Keratinocyte (primary cell): ENCODE results near the gene DLX4. TPM values are rescaled to one million over a fixed set of nuclear protein-coding genes. Genes with fewer than 3 reads are reported as not detected.

Experiments used
- DNase-seq: peaks from one replicate; pipeline ENCODE4 v3.0.0-alpha.2; 2011; ENCODE audit warnings: low read depth, missing footprints, low spot score
- FAIRE-seq: peaks from 2 replicates; lab custom pipeline; 2011; peaks lifted over from hg19 to GRCh38; lab: Jason Lieb, UNC
- H2AFZ ChIP-seq: 2 replicates; pipeline ENCODE4 v1.6.0; 2012; ENCODE audit warnings: low read length, control low read depth, inconsistent platforms; ENCODE audit not compliant: control insufficient read depth
- H3K27ac ChIP-seq: 2 replicates; pipeline ENCODE4 v1.5.1; 2011; ENCODE audit warnings: low read length; ENCODE audit not compliant: control insufficient read depth, insufficient read depth
- H3K27me3 ChIP-seq: 3 replicates; pipeline ENCODE4 v1.6.0; 2011; ENCODE audit warnings: low read length; ENCODE audit not compliant: control insufficient read depth, insufficient read depth; ENCODE audit errors: extremely low read depth
- H3K36me3 ChIP-seq, 2 experiments: 2 replicates in 1 of 2; 3 replicates in 1 of 2; pipeline ENCODE4 v1.5.1; 2011; ENCODE audit warnings: low read length in 2 of 2, mild to moderate bottlenecking in 1 of 2; ENCODE audit not compliant: control insufficient read depth in 2 of 2, insufficient read depth in 2 of 2; ENCODE audit errors: extremely low read depth in 1 of 2
- H3K4me1 ChIP-seq: 3 replicates; pipeline ENCODE4 v1.5.1; 2011; ENCODE audit warnings: low read length; ENCODE audit not compliant: control insufficient read depth, insufficient read depth; ENCODE audit errors: extremely low read depth
- H3K4me2 ChIP-seq: 3 replicates; pipeline ENCODE4 v1.6.0; 2011; ENCODE audit warnings: low read depth, low read length; ENCODE audit not compliant: control insufficient read depth, insufficient read depth; ENCODE audit errors: extremely low read depth
- H3K4me3 ChIP-seq, 3 experiments: fragments of 200-600 bp in 1 of 3; sonication (generic) in 1 of 3; 2 replicates in 2 of 3; 3 replicates in 1 of 3; pipeline ENCODE4 v1.5.1; 2011 to 2016; ENCODE audit warnings: low read length in 3 of 3, mild to moderate bottlenecking in 3 of 3, control low read depth in 2 of 3, inconsistent platforms in 1 of 3, low read depth in 1 of 3, mixed read lengths in 1 of 3, mixed run types in 1 of 3, moderate library complexity in 1 of 3; ENCODE audit not compliant: control insufficient read depth in 2 of 3, insufficient read depth in 2 of 3; ENCODE audit errors: extremely low read depth in 1 of 3
- H3K79me2 ChIP-seq: 2 replicates; pipeline ENCODE4 v1.6.0; 2012; ENCODE audit warnings: low read length; ENCODE audit not compliant: control insufficient read depth, insufficient read depth
- H3K9ac ChIP-seq: 3 replicates; pipeline ENCODE4 v1.6.0; 2011; ENCODE audit warnings: low read length; ENCODE audit not compliant: control insufficient read depth, insufficient read depth; ENCODE audit errors: extremely low read depth
- H3K9me1 ChIP-seq: 3 replicates; pipeline ENCODE4 v1.6.0; 2011; ENCODE audit warnings: low read length; ENCODE audit not compliant: control insufficient read depth, insufficient read depth; ENCODE audit errors: extremely low read depth
- H3K9me3 ChIP-seq: 2 replicates; pipeline ENCODE4 v1.5.1; 2012; ENCODE audit warnings: low read depth, low read length; ENCODE audit not compliant: control insufficient read depth
- H4K20me1 ChIP-seq: 3 replicates; pipeline ENCODE4 v1.6.0; 2011; ENCODE audit warnings: low read length; ENCODE audit not compliant: control insufficient read depth, insufficient read depth; ENCODE audit errors: extremely low read depth
- EZH2 ChIP-seq: IDR thresholded peaks from one replicate; pipeline ENCODE4 v1.6.1; 2012; ENCODE audit warnings: inconsistent platforms, mild to moderate bottlenecking, low read length, moderate library complexity
- dilution Hi-C: fragments of 300-500 bp; cut with MboI; formaldehyde crosslinking; loops from one replicate; pipeline ENCODE4 v1.7.0; 2020; ENCODE audit warnings: low sequenced_read_pairs; ENCODE audit not compliant: extremely low pct_ligation_motif_present
- polyA plus RNA-seq, 5 experiments: library from polyadenylated mRNA; depleted of rRNA in 3 of 5; stranded (reverse) in 3 of 5; stranded (forward) in 1 of 5; unstranded in 1 of 5; fragments of >200 nt; gene quantifications; 1 replicate in 1 of 5; 2 replicates in 3 of 5; 3 replicates in 1 of 5; pipeline versions ENCODE4 v1.2.1 to v1.2.3, GENCODE V29; 2011 to 2012; ENCODE audit warnings: missing spikeins in 2 of 5, low read depth in 1 of 5, low replicate concordance in 1 of 5
- TF ChIP-seq, protein P1 (sequence below), 3 experiments: IDR thresholded peaks in 1 of 3; conservative IDR thresholded peaks in 1 of 3; optimal IDR thresholded peaks in 1 of 3; 2 replicates in 2 of 3; 3 replicates in 1 of 3; pipeline versions ENCODE3 to v1.5.1; 2011; ENCODE audit warnings: low read length in 3 of 3, mild to moderate bottlenecking in 3 of 3, moderate library complexity in 2 of 3, control low read depth in 1 of 3, inconsistent platforms in 1 of 3; ENCODE audit not compliant: insufficient read depth in 2 of 3; ENCODE audit errors: extremely low read depth in 1 of 3

The DLX4 gene
- polyA plus RNA-seq, 1 donor (not counting 4 experiments of a cell fraction or from before 2014, with no cell fraction given): 0.18 TPM

DNA sequence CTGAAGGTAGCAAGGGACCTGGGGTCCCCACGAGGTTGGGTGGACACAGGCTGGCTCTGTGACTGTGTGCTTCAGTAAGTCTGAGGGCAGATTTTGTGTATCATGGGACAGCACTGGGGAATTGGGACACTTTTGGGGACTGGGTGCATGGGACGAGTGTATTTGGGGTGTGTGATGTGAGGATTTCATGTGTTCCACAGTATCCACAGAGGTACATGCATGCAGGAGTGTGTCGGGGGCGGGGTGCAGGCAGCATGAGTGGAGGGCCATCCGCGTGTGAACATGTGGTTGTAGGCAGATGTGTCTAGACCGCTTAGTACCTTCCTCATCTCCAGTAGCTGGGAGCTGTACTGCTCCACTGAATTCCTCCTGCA lies 27.1 kb downstream of the DLX4 start:
- Histone ChIP-seq H3K27ac (no peak overlapping the region), H3K27me3 (peaks cover 43% of the 10 kb centered on the region), H3K4me2 (peak overlapping the region; percentile 88), H3K4me3 (no peak overlapping the region), H3K9me1 (no peaks in the 10 kb centered on the region), H4K20me1 (no peaks in the 10 kb centered on the region), H3K4me1 (peaks cover 37% of the 10 kb centered on the region), H3K9ac (no peak overlapping the region), H3K79me2 (no peaks in the 10 kb centered on the region), H2AFZ (no peak overlapping the region), H3K36me3 (peaks cover 0 to 1% of the 10 kb centered on the region in 2 experiments), H3K9me3 (no peaks in the 10 kb centered on the region)
- TF ChIP-seq EZH2: no peak
- TF ChIP-seq, protein P1, sequence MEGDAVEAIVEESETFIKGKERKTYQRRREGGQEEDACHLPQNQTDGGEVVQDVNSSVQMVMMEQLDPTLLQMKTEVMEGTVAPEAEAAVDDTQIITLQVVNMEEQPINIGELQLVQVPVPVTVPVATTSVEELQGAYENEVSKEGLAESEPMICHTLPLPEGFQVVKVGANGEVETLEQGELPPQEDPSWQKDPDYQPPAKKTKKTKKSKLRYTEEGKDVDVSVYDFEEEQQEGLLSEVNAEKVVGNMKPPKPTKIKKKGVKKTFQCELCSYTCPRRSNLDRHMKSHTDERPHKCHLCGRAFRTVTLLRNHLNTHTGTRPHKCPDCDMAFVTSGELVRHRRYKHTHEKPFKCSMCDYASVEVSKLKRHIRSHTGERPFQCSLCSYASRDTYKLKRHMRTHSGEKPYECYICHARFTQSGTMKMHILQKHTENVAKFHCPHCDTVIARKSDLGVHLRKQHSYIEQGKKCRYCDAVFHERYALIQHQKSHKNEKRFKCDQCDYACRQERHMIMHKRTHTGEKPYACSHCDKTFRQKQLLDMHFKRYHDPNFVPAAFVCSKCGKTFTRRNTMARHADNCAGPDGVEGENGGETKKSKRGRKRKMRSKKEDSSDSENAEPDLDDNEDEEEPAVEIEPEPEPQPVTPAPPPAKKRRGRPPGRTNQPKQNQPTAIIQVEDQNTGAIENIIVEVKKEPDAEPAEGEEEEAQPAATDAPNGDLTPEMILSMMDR (optimal IDR thresholded peaks at IDR 0.05 in 1 of 3, IDR thresholded peaks at IDR 0.05 in 1 of 3, conservative IDR thresholded peaks at IDR 0.05 in 1 of 3; ENCODE audit: extremely low read depth in 1 of 3, insufficient read depth in 2 of 3, low read length in 3 of 3): no peak
- DNase-seq: no peak
- no peak for FAIRE-seq
- dilution Hi-C loops: loop anchor here (10.0 kb wide), 1 partner anchor 111 kb away; no protein-coding TSS in a partner anchor

DNA sequence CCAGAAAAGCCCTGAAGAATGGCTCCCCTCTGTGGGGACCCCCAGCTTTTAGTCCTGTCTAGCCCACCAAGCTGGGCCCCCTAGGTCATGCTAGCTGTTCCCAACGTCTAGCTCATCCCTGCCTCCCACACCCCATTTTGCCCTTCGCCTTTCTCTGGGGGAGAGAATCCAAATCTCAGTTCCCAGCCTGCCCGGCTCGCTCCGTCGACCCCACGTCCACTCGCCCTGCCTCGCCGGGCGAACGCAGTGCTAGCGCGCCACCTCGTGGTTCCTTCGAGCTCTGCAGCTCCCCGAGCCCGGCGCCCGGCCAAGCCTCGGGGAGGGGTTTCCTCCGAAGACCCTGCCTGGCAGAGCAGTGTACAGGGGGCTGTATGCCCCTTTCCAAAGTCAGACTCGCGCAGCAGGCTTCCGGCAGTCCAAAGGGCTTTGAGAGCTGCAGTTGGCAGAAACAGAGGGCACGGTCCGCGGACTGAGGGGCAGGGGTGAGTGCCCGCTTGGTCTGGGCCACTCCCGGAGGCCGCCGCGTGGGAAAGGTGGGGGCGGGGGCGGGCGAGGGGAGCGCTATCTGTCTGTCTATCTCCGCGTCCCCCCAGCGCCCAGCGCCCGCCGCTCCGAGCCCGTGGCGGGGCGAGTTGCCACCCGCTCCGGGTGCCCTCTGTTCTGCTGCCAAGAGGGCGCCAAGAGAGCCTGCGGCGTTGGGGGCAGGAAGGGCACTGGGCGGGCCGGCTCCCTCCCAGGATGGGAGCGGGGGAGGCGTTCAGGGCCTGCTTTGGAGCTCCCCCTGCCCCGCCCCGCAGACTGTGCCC lies 27.7 kb downstream of the DLX4 start:
- DNase-seq: no peak
- peak overlapping the region; percentile 36 for H3K9ac ChIP-seq
- H3K9me1 ChIP-seq: no peaks in the 10 kb centered on the region
- H3K27me3 ChIP-seq: peaks cover 48% of the 10 kb centered on the region
- H3K27ac ChIP-seq: no peak overlapping the region
- peaks cover 37% of the 10 kb centered on the region for H3K4me1 ChIP-seq
- peak overlapping the region; percentile 41 to 67 (median 67) for H3K4me3 ChIP-seq
- dilution Hi-C loops: loop anchor here (10.0 kb wide), 1 partner anchor 112 kb away; no protein-coding TSS in a partner anchor
- peak overlapping the region; percentile 88 for H3K4me2 ChIP-seq
- no peak for TF ChIP-seq EZH2
- TF ChIP-seq, protein P1 (optimal IDR thresholded peaks at IDR 0.05 in 1 of 3, IDR thresholded peaks at IDR 0.05 in 1 of 3, conservative IDR thresholded peaks at IDR 0.05 in 1 of 3; ENCODE audit: extremely low read depth in 1 of 3, insufficient read depth in 2 of 3, low read length in 3 of 3): peak; percentile 83 to 99 (median 95)
- peak overlapping the region; percentile 72 for H2AFZ ChIP-seq
- H3K9me3 ChIP-seq: no peaks in the 10 kb centered on the region
- no peaks in the 10 kb centered on the region for H3K79me2 ChIP-seq
- no peaks in the 10 kb centered on the region for H4K20me1 ChIP-seq
- no peaks in the 10 kb centered on the region for H3K36me3 ChIP-seq
- FAIRE-seq: no peak
